Stimulated activated CD4-positive, alpha-beta T cell treated with anti-CD3 and anti-CD28 coated beads, TNF-alpha, amount 100 ng/mL, for 1 hour (primary cell): ENCODE data around the gene NT5DC4.

ENCODE experiments used
- DNase-seq, 3 donors: peaks; one replicate each; pipeline ENCODE4 v3.0.0-alpha.2; 2020; ENCODE audit warnings: low read depth in 3 of 3, low spot score in 1 of 3

Gene NT5DC4

DNA sequence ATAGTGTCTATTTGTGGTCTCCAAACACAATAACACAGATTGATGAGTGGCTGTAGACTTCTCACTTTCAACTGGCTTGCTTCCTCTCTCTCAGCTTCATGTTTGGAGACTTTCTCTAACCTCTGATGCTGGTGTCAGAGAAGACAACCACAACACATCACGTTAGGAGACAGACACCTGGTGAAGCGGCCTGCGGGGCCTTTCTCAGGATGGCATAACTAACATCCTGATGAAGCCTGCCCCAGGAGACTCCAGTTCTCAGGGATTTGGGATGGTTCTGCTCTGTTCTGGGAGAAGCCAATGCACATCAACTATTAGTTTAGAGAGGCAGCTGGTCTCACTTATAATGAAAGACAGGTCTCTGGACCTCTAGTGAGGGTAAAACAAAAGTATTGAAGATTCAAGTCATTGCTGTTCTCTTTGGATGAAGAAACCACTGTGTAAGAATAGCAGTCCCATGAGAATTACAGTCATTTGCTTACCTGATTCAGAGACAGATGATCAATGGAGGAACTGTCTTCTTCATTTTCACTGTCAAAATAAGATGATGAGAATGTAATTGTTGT, 61.5 kb downstream of the NT5DC4 start:
- no peak for DNase-seq

GRCh38 chr2:112783187-112783714, 62.4 kb downstream of the NT5DC4 start:
- DNase-seq = no peak

DNA sequence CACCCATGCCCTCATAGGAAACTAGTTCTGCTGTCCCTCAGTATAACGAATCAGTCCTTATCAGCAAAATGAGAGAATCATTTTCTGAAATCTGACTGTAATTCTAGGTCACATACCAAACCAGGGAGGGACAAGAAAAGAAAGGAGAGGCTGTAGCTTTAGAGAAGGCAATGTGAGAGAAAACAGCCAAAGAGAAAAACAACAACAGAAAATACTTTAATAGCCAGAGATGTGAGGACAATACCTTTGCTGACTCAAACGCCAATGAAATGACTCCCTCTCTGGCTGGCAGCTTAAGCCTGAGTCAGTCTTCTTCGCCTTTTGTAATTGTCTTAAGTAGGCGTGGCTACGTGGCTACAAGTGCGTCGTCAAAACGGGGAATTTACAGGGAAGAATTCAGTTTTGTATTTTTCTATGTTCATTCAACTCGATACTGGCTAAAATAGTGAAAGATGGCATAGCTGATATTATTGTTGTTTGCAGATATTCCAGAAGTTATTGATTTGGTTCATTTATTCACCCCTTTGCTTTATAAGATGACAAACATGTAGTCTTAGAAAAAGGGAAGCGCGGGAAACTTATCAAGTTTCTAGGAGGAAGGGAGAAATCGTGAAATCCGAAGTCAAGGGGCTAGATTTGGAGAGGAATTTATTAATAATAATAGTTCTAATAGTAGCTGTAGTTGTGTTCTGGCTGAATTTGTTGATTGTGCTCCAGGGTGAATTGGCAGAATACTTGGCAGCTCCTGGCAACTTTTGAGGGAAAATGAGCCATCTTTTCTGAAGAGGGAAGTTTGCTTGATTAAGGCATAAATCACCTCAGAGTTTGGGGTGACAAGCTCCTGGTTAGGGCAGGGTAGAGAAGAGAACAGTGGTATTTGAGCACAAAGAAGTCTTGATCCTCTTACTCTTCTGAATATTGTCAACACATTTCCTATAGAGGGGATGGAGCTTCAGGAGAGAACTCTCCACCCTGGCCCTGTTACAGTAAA, 63.7 kb downstream of the NT5DC4 start, which contains the start of gene IL1A:
IL1A (minus strand) TSS at position 295 of the 991 bp plus-strand sequence. CDS start 723 bp downstream, outside the sequence.
- DNase-seq = no peak

- DNase-seq = no peak
Measured at GRCh38 chr2:112787294-112787693, 66.5 kb downstream of the NT5DC4 start.

- no peak for DNase-seq
Measured at GRCh38 chr2:112787729-112788393, 67.0 kb downstream of the NT5DC4 start.

- DNase-seq = no peak
Measured at GRCh38 chr2:112788653-112789052, 67.8 kb downstream of the NT5DC4 start.
